K562 (cell line): ENCODE data around the gene DPEP2. TPM values are rescaled to one million over a fixed set of nuclear protein-coding genes. Genes with fewer than 3 reads are reported as not detected.

Experiments
- ATAC-seq: fragments of 200-7000 bp; cut with Tn5 transposase; 3 replicates; pipeline ENCODE4 v1.9.1; 2020; ENCODE audit warnings: moderate library complexity
- BruUV-seq: library from RNA; stranded (reverse); fragments of 400-500 nt; replicated peaks from 2 replicates; lab custom pipeline; 2021; lab: Mats Ljungman, UMichigan
- CTCF ChIA-PET: fragments of 300-600 bp; formaldehyde crosslinking; extraction: SDS; loops from one replicate; lab custom pipeline; 2021; ENCODE audit warnings: low intra/inter-chr PET ratio; lab: Yijun Ruan, JAX
- POLR2A ChIA-PET: fragments of 300-600, 350-650 bp; sonication (Branson Sonifier 250); formaldehyde crosslinking; extraction: SDS; loops from one replicate; lab custom pipeline; 2021; ENCODE audit warnings: antibody characterized with exemption, inconsistent platforms; lab: Yijun Ruan, JAX
- DNase-seq, 4 experiments: peaks; one replicate each; pipeline versions ENCODE4 v3.0.0 to v3.0.0-alpha.2; 2011 to 2018; ENCODE audit warnings: low spot score in 3 of 4, mixed read lengths in 3 of 4; ENCODE audit errors: extremely low read depth in 1 of 4
- FAIRE-seq: peaks from 2 replicates; lab custom pipeline; 2011; peaks lifted over from hg19 to GRCh38; lab: Jason Lieb, UNC
- H2AFZ ChIP-seq: 2 replicates; pipeline ENCODE4 v1.6.0; 2011; ENCODE audit warnings: low read depth, low read length, control low read depth, inconsistent platforms
- H3K27ac ChIP-seq: fragments of 200-600 bp; 3 replicates; pipeline ENCODE4 v1.8.0; 2011; ENCODE audit warnings: low read depth, mild to moderate bottlenecking, control low read depth, inconsistent platforms, low read length, moderate library complexity, mixed read lengths; ENCODE audit errors: extremely low read depth
- H3K27me3 ChIP-seq, 2 experiments: fragments of 300-600 bp in 1 of 2; 2 replicates in 1 of 2; 3 replicates in 1 of 2; pipeline versions ENCODE4 v1.6.0 to v1.8.0; 2011; ENCODE audit warnings: inconsistent platforms in 2 of 2, low read length in 2 of 2, mild to moderate bottlenecking in 1 of 2, mixed read lengths in 1 of 2, moderate library complexity in 1 of 2; ENCODE audit not compliant: control insufficient read depth in 2 of 2, insufficient read depth in 2 of 2
- H3K36me3 ChIP-seq: fragments of 300-600 bp; 3 replicates; pipeline ENCODE4 v1.8.0; 2011; ENCODE audit warnings: mild to moderate bottlenecking, low read length, inconsistent platforms; ENCODE audit not compliant: control insufficient read depth, insufficient read depth
- H3K4me1 ChIP-seq, 2 experiments: fragments of 200-600 bp in 1 of 2; replicated peaks in 1 of 2; 2 replicates in 1 of 2; 3 replicates in 1 of 2; pipeline versions ENCODE4 v1.5.1 to v1.8.0; 2011; ENCODE audit warnings: inconsistent platforms in 2 of 2, low read length in 2 of 2, mild to moderate bottlenecking in 1 of 2, mixed read lengths in 1 of 2, moderate library complexity in 1 of 2; ENCODE audit not compliant: control insufficient read depth in 2 of 2, insufficient read depth in 2 of 2
- H3K4me2 ChIP-seq: 2 replicates; pipeline ENCODE4 v1.6.1; 2011; ENCODE audit warnings: low read length, control low read depth, inconsistent platforms, mixed read lengths; ENCODE audit not compliant: insufficient read depth
- H3K4me3 ChIP-seq: fragments of 200-600 bp; sonication (generic), shearing (Covaris generic); 2 replicates; pipeline ENCODE4 v1.5.1; 2016; ENCODE audit warnings: control low read depth, inconsistent platforms
- H3K79me2 ChIP-seq: fragments of 200-600 bp; 3 replicates; pipeline ENCODE4 v1.8.0; 2011; ENCODE audit warnings: low read length, inconsistent platforms; ENCODE audit not compliant: control insufficient read depth, insufficient read depth
- H3K9ac ChIP-seq, 2 experiments: 2 replicates each; pipeline versions ENCODE4 v1.6.0 to v1.6.1; 2011; ENCODE audit warnings: low read depth in 2 of 2, low read length in 2 of 2, control low read depth in 1 of 2, inconsistent platforms in 1 of 2, mild to moderate bottlenecking in 1 of 2, mixed read lengths in 1 of 2; ENCODE audit not compliant: insufficient read depth in 1 of 2
- H3K9me1 ChIP-seq: one replicate; pipeline ENCODE4 v1.6.0; 2011; ENCODE audit warnings: inconsistent platforms, mild to moderate bottlenecking, low read length, moderate library complexity; ENCODE audit not compliant: control insufficient read depth, insufficient read depth
- H3K9me3 ChIP-seq: replicated peaks from 2 replicates; pipeline ENCODE4 v1.5.1; 2011; ENCODE audit warnings: low read depth, low read length, inconsistent platforms; ENCODE audit not compliant: control insufficient read depth, insufficient read depth
- H4K20me1 ChIP-seq: replicated peaks from 2 replicates; pipeline ENCODE4 v1.6.1; 2011; ENCODE audit warnings: low read length, inconsistent platforms, mixed read lengths; ENCODE audit not compliant: control insufficient read depth, insufficient read depth
- ARID1B ChIP-seq: fragments of 450-650 bp; IDR thresholded peaks from 2 replicates; pipeline ENCODE4 v1.6.1; 2016; ENCODE audit warnings: antibody characterized with exemption, mild to moderate bottlenecking, inconsistent platforms
- CHCHD3 ChIP-seq: fragments of 250-450 bp; sonication (Bioruptor Pico); IDR thresholded peaks from 2 replicates; pipeline ENCODE4 v2.1.2; 2022; ENCODE audit warnings: mild to moderate bottlenecking
- CREBBP ChIP-seq: IDR thresholded peaks from one replicate; pipeline ENCODE4 v1.6.1; 2012; ENCODE audit warnings: low read depth, mild to moderate bottlenecking, control low read depth, inconsistent platforms, low read length
- JUND ChIP-seq, 2 experiments: IDR thresholded peaks; 2 replicates in 1 of 2; 3 replicates in 1 of 2; pipeline ENCODE4 v1.6.1; 2011; ENCODE audit warnings: borderline replicate concordance in 2 of 2, low read depth in 2 of 2, low read length in 2 of 2, improper control_type of control experiment in 1 of 2, missing biosample characterization in 1 of 2, missing genetic modification characterization in 1 of 2, missing genetic modification reagents in 1 of 2
- NFYB ChIP-seq: IDR thresholded peaks from 2 replicates; pipeline ENCODE4 v1.6.1; 2011; ENCODE audit warnings: mild to moderate bottlenecking, moderate library complexity; ENCODE audit not compliant: insufficient read length; ENCODE audit errors: extremely low read depth
- SPI1 ChIP-seq: IDR thresholded peaks from 2 replicates; pipeline ENCODE4 v1.6.1; 2011; ENCODE audit warnings: low read depth, low read length, control low read depth, borderline replicate concordance
- SUPT5H ChIP-seq: fragments of 450-650 bp; IDR thresholded peaks from 2 replicates; pipeline ENCODE4 v1.6.1; 2016
- TRIM28 ChIP-seq: fragments of 450-650 bp; IDR thresholded peaks from 2 replicates; pipeline ENCODE4 v1.6.1; 2017
- ZNF124 ChIP-seq: sonication (generic); formaldehyde crosslinking; IDR thresholded peaks from 2 replicates; pipeline ENCODE4 v1.8.1; 2022; ENCODE audit warnings: missing genetic modification reagents
- ZNF253 ChIP-seq: fragments of 250-450 bp; sonication (Bioruptor Pico); conservative IDR thresholded peaks from 2 replicates; pipeline ENCODE4 v1.6.1; 2021; ENCODE audit warnings: mild to moderate bottlenecking
- ZNF347 ChIP-seq: fragments of 450-650 bp; formaldehyde crosslinking; IDR thresholded peaks from 2 replicates; pipeline ENCODE4 v1.4.0; 2020; ENCODE audit warnings: low read depth, mild to moderate bottlenecking, moderate library complexity
- WGBS: fragments of 100-300 bp; shearing (Covaris generic); methylation state at CpG from one replicate; pipeline ENCODE4 v1.1.6; 2016; ENCODE audit warnings: low coverage, mixed read lengths; ENCODE audit not compliant: insufficient coverage; ENCODE audit errors: missing lambda C conversion rate; 5-methylcytosine and 5-hydroxymethylcytosine counted together
- in situ Hi-C: fragments of 300-500 bp; cut with MboI; formaldehyde crosslinking; loops from 4 replicates; pipeline ENCODE4 v1.15.0; 2018; ENCODE audit warnings: inconsistent platforms, mixed read lengths
- intact Hi-C: fragments of 100-400 bp; cut with micrococcal nuclease; formaldehyde crosslinking; loops from 2 replicates; pipeline ENCODE4 v1.14.2; 2022
- polyA plus RNA-seq, 8 experiments: library from polyadenylated mRNA; depleted of rRNA in 4 of 8; stranded (reverse) in 5 of 8; unstranded in 3 of 8; fragments of >200 nt; fragmentation: Nextera tagmentation in 2 of 8; fragmentation: Illumina TruSeq in 1 of 8; extraction: Ambion mirVana in 2 of 8; extraction: Trizol in 1 of 8; gene quantifications; 2 replicates each; pipeline versions ENCODE4 v1.2.1 to v1.2.3, GENCODE V29; 2011 to 2014; ENCODE audit warnings: inconsistent platforms in 1 of 8, missing spikeins in 1 of 8
- total RNA-seq, 7 experiments: library from RNA; depleted of rRNA in 6 of 7; stranded (reverse); fragments of >200 nt in 6 of 7; fragmentation: Illumina TruSeq in 2 of 7; extraction: Trizol in 2 of 7; gene quantifications; 2 replicates each; pipeline versions ENCODE4 v1.2.1 to v1.2.3, GENCODE V29; 2011 to 2021; ENCODE audit warnings: low replicate concordance in 1 of 7
- TF ChIP-seq, protein P1 (sequence below): sonication (generic); formaldehyde crosslinking; IDR thresholded peaks from 2 replicates; pipeline ENCODE4 v1.9.0; 2022; ENCODE audit warnings: mild to moderate bottlenecking, missing genetic modification reagents

The DPEP2 gene
- total and polyA plus RNA-seq, 9 of the 15 experiments (the other 6 are each of a cell fraction or from before 2014, with no cell fraction given), result 0.14 to 1.2 (median 0.38) TPM

DNA sequence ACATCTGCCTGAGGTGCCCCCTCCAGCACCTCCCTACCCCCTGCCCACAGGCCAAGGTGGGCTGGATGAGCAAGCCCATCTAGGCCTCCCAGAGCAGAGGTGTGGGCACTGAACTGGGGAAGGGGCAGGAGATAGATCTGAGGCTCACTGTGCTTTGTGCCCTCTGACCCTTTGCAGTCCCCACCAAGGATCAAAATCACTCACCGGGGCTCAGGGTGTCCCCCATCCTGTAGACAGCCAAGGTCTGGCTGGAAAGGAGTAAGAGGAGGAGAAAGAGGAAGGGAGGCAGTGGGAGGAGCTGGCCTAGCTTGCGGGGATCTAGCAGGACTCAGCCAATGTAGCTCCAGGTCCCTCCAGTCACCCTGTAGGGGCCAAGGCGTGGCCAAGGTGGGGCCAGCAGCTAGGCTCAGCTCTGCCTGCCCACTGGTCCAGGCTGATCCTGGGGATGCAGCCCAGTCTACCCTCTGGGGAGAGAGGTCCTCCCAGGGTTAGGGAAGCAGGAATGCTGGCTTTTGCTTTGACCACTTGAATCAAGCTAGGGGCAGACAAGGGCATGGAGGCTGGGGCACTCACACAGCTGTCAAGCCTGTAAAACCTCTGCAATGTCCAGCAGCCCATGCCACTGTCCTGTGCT, 32.6 kb downstream of the DPEP2 start (continued):
- TF ChIP-seq CREBBP, result no peak
- TF ChIP-seq SPI1, result peak; percentile 75; the same call in 1 of the 2 replicates
- TF ChIP-seq JUND (IDR thresholded peaks at IDR 0.05; ENCODE audit: borderline replicate concordance, low read depth, low read length), result no peak
- TF ChIP-seq JUND (tag; IDR thresholded peaks at IDR 0.05; ENCODE audit: borderline replicate concordance, low read depth, low read length), result no peak
- TF ChIP-seq CHCHD3 (CRISPR knock-in tag), result 0 out of 2 replicates have a peak, but pooled peaks have one; percentile 6
- no peak for TF ChIP-seq TRIM28
- TF ChIP-seq ZNF124 (CRISPR knock-in tag), result no peak
- TF ChIP-seq NFYB, result no peak
- TF ChIP-seq ARID1B, result no peak

DNA sequence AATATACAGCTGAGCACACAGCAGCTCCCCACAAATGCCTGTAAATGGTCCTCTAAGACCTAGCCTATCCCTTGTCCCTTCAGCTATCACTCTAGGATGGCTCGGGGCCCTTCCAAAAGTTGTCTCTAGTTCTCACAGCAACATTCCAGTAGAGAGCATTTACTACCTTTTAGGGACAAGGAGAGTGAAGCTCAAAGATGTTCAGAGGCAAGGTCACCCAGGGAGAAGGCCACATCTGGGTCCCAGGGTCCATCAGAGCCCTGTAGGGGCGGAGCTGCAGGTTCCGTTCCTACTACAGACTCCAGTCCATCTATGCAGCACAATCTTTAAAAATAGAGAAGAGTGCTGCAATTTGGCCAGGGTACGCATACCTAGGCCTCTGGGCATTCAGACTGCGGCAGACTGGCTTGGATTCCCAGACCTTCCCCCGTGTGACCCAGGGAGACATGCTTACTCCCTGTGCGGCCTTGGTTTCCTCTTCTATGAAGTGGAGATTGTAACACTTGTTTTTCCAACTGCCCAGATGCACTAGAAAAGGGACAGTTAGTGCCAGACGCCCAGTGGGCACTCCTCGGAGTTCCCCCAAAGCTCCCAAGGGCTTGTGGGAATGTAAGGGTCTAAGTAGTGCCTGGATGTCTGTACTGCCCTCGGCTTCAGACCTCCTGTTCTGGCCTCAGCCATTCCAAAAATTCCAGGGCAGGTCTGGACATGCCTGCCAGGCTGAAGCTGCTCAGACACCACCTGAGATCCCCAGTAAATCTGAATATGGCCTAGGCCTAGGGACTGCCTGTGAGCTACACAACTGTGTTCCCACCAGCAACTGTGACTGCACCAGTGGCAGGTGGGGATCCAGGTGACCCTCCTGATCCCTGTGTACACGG, 33.4 kb downstream of the DPEP2 start:
- Histone ChIP-seq H3K27me3 (no peaks in the 10 kb centered on the region), H3K4me3 (no peak overlapping the region), H3K36me3 (peaks cover 44% of the 10 kb centered on the region; the same call in 2 of the 3 replicates), H3K27ac (0 out of 3 replicates have a peak overlapping the region, but pooled peaks have one; percentile 3), H3K79me2 (peaks cover 28% of the 10 kb centered on the region), H3K4me2 (no peak overlapping the region; the same call in 1 of the 2 replicates), H3K9me3 (no peaks in the 10 kb centered on the region), H2AFZ (no peak overlapping the region), H4K20me1 (peaks cover 23% of the 10 kb centered on the region), H3K9ac (peak overlapping the region in 1 of 2 experiments; percentile 94; a peak in 2 of 4 replicates), H3K9me1 (peaks cover 8% of the 10 kb centered on the region), H3K4me1 (peaks cover 23 to 56% of the 10 kb centered on the region in 2 experiments; a peak in 4 of 5 replicates)
- intact Hi-C loops, result no loop called here
- CTCF ChIA-PET, result no interaction called here
- in situ Hi-C loops, result no loop called here
- DNase-seq, result no peak
- WGBS, result 87% methylated on average over 11 of the region's 11 CpGs
- POLR2A ChIA-PET, result interaction anchor here (1.1 to 1.8 kb wide), 4 partner anchors 17 to 120 kb away, joined by 3 to 9 read pairs (median 4); partner anchors contain the start of genes LCAT and NUTF2
- FAIRE-seq, result no peak
- TF ChIP-seq SUPT5H, result no peak
- no peak for TF ChIP-seq ZNF347 (CRISPR knock-in tag)
- TF ChIP-seq ZNF253, result no peak
- TF ChIP-seq, protein P1, sequence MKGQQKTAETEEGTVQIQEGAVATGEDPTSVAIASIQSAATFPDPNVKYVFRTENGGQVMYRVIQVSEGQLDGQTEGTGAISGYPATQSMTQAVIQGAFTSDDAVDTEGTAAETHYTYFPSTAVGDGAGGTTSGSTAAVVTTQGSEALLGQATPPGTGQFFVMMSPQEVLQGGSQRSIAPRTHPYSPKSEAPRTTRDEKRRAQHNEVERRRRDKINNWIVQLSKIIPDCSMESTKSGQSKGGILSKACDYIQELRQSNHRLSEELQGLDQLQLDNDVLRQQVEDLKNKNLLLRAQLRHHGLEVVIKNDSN (CRISPR knock-in tag), result no peak
- no TSS peak for BruUV-seq
- ATAC-seq, result no peak
